GM10847 (cell line): ENCODE measurements around the gene FGD2.

ENCODE experiments used
- POLR2A ChIP-seq: IDR thresholded peaks from 2 replicates; pipeline ENCODE4 v1.6.1; 2011; ENCODE audit not compliant: insufficient read length; ENCODE audit errors: extremely low read depth

The FGD2 gene

GRCh38 chr6:36967757-36968156 lies 37.7 kb upstream of the FGD2 start:
- no peak for TF ChIP-seq POLR2A

GRCh38 chr6:36968266-36968977 lies 37.0 kb upstream of the FGD2 start:
- TF ChIP-seq POLR2A = no peak

GRCh38 chr6:36969240-36969691 lies 36.2 kb upstream of the FGD2 start:
- no peak for TF ChIP-seq POLR2A

- TF ChIP-seq POLR2A = no peak
These were observed 35.2 kb upstream of the FGD2 start for GRCh38 chr6:36969988-36970891.

GRCh38 chr6:36970892-36971842 lies 34.3 kb upstream of the FGD2 start:
- TF ChIP-seq POLR2A = no peak

- TF ChIP-seq POLR2A = no peak
These were observed 33.4 kb upstream of the FGD2 start for GRCh38 chr6:36971921-36972673.

GRCh38 chr6:36973190-36973589 lies 32.3 kb upstream of the FGD2 start:
- TF ChIP-seq POLR2A = no peak

GRCh38 chr6:36973647-36974046 lies 31.8 kb upstream of the FGD2 start:
- TF ChIP-seq POLR2A = no peak

- TF ChIP-seq POLR2A = no peak
These were observed 30.0 kb upstream of the FGD2 start for GRCh38 chr6:36975231-36976006.

GRCh38 chr6:36976007-36976264 lies 29.5 kb upstream of the FGD2 start:
- TF ChIP-seq POLR2A = no peak

GRCh38 chr6:36976509-36976908 lies 28.9 kb upstream of the FGD2 start:
- TF ChIP-seq POLR2A = no peak

GRCh38 chr6:36976931-36977330 lies 28.5 kb upstream of the FGD2 start:
- no peak for TF ChIP-seq POLR2A

GRCh38 chr6:36977470-36977941 lies 27.9 kb upstream of the FGD2 start:
- TF ChIP-seq POLR2A = no peak

GRCh38 chr6:36978421-36979346 lies 26.8 kb upstream of the FGD2 start:
- TF ChIP-seq POLR2A = no peak
